Omental fat pad (tissue), 4 donors: Measurements from ENCODE around the gene PAPSS2. TPM values are rescaled to one million over a fixed set of nuclear protein-coding genes. Genes with fewer than 3 reads are reported as not detected.

ENCODE experiments used
- ATAC-seq: fragments of 150-250 bp; one replicate; pipeline ENCODE4 v1.9.1; 2016; ENCODE audit warnings: mild to moderate bottlenecking, moderate library complexity; ENCODE audit not compliant: low FRiP score
- DNase-seq: peaks from one replicate; pipeline ENCODE4 v3.0.0-alpha.2; 2019; ENCODE audit warnings: low spot score
- total RNA-seq, 4 donors: library from RNA; depleted of rRNA; stranded (reverse); fragments of >200 nt; gene quantifications; one replicate each; pipeline ENCODE4 v1.1.0, GENCODE V29; 2016
- TF ChIP-seq, protein P1 (sequence below), 3 donors: fragments of 450-650 bp; IDR thresholded peaks; one replicate each; pipeline ENCODE4 v1.5.1; 2016 to 2017; ENCODE audit warnings: antibody characterized with exemption in 3 of 3, mild to moderate bottlenecking in 3 of 3, moderate library complexity in 2 of 3

PAPSS2 gene
- total RNA-seq, 4 donors from 2014 or later: 57.1 to 101 (median 67.0) TPM

DNA sequence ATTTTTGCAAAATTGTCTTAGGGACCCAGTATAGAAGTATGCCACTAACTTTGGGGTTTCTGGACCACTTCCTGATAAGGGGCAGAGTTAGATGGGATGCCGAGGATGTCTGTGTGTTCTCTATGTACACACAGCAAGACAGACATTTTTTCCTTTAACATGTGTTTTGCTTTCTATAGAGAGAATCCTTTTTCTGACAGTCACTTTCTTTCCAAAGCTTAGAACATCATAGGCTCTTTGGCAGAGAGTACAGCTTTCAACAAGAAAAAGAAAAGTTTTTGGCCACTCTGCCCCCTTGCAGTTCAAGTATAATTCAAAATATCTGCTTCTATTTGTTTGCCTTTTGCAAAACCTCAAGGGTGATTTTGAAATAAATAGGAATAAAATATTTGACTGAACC is 44.1 kb downstream of the PAPSS2 start:
- DNase-seq (no peak), ATAC-seq (no peak)
- TF ChIP-seq, protein P1, sequence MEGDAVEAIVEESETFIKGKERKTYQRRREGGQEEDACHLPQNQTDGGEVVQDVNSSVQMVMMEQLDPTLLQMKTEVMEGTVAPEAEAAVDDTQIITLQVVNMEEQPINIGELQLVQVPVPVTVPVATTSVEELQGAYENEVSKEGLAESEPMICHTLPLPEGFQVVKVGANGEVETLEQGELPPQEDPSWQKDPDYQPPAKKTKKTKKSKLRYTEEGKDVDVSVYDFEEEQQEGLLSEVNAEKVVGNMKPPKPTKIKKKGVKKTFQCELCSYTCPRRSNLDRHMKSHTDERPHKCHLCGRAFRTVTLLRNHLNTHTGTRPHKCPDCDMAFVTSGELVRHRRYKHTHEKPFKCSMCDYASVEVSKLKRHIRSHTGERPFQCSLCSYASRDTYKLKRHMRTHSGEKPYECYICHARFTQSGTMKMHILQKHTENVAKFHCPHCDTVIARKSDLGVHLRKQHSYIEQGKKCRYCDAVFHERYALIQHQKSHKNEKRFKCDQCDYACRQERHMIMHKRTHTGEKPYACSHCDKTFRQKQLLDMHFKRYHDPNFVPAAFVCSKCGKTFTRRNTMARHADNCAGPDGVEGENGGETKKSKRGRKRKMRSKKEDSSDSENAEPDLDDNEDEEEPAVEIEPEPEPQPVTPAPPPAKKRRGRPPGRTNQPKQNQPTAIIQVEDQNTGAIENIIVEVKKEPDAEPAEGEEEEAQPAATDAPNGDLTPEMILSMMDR (IDR thresholded peaks at IDR 0.05): no peak

- TF ChIP-seq, protein P1 (IDR thresholded peaks at IDR 0.05): no peak
- ATAC-seq (no peak), DNase-seq (no peak)
Observed at GRCh38 chr10:87705339-87705738, 45.7 kb downstream of the PAPSS2 start.

DNA sequence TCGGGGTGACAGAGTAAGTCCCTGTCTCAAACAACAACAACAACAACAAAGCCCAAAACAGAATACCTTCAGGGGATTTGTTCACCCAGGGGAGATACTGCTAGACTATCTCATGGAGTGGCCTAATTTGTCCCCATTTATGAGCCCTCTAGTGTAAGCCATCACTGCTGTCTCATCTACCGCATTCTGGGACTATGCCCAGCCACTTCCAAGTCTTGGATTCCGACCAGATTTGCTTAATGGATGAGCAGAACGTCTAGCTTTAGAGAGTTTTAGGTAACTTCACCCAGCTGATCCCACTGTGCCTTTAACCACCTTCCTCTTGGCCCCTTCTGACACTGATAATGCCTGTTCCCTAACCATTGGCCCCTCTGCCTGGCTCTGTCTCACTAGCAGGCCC is 47.1 kb downstream of the PAPSS2 start:
- ATAC-seq (no peak), DNase-seq (no peak)
- TF ChIP-seq, protein P1 (IDR thresholded peaks at IDR 0.05): no peak

DNA sequence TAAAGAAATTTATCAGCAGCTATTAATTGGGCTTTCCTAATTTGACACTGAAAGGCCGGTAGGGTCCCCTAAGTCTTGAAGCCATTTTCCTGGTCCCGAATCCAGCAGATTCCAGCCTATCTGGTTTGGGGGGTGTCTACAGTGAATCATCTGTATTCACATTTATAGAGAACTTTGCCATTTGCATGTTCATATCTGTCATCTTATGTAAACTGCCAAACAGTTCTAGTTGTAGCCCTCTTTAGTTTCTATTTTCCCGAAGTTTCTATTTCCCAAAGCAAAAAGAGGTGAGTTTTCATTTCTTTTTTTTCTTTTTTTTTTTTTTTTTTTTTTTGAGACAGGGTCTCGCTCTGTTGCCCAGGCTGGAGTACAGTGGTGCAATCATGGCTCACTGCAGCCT is 47.6 kb downstream of the PAPSS2 start:
- ATAC-seq: no peak
- DNase-seq: no peak
- TF ChIP-seq, protein P1 (IDR thresholded peaks at IDR 0.05): no peak

- ATAC-seq: no peak
- no peak for DNase-seq
- TF ChIP-seq, protein P1 (IDR thresholded peaks at IDR 0.05): no peak
Observed at GRCh38 chr10:87712913-87713616, 53.4 kb downstream of the PAPSS2 start.

GRCh38 chr10:87713707-87714106 is 54.0 kb downstream of the PAPSS2 start:
- DNase-seq (no peak), ATAC-seq (no peak)
- TF ChIP-seq, protein P1 (IDR thresholded peaks at IDR 0.05): no peak
